Measurements from ENCODE around the gene RBM19. TPM values are rescaled to one million over a fixed set of nuclear protein-coding genes. Genes with fewer than 3 reads are reported as not detected.

Gene RBM19
- total RNA-seq, 1 experiment from 2014 or later = 61.7 TPM

- ChIA-PET POLR2A (ENCODE audit: unreplicated experiment) (no interaction called here), CTCF (interaction anchor here (0.5 kb wide), 1 partner anchor 1818 kb away, joined by 3 read pairs; no protein-coding TSS in a partner anchor)
- Histone ChIP-seq H2AFZ (ENCODE audit: low read length) (no peak overlapping the region), H3K9me3 (ENCODE audit: low read length) (no peaks in the 10 kb centered on the region), H3K27ac (ENCODE audit: low read length) (no peak overlapping the region), H3K27me3 (ENCODE audit: low read length) (no peaks in the 10 kb centered on the region), H3K4me3 (ENCODE audit: low read length) (no peak overlapping the region), H3K79me2 (ENCODE audit: low read length) (no peaks in the 10 kb centered on the region), H4K20me1 (ENCODE audit: low read length) (no peaks in the 10 kb centered on the region), H3F3A (ENCODE audit: low read length, unreplicated experiment) (no peaks in the 10 kb centered on the region), H3K4me2 (ENCODE audit: low read length) (no peak overlapping the region), H3K36me3 (ENCODE audit: low read depth, low read length) (peaks cover 47% of the 10 kb centered on the region), H3K4me1 (ENCODE audit: insufficient read depth, low read length) (no peaks in the 10 kb centered on the region), H3K9me2 (replicated peaks; ENCODE audit: low read length) (no peaks in the 10 kb centered on the region), H3K9ac (ENCODE audit: low read length) (no peak overlapping the region)
- TF ChIP-seq CTCF (conservative IDR thresholded peaks at IDR 0.05; ENCODE audit: low read depth, low read length) (no peak), EZH2phosphoT487 (IDR thresholded peaks at IDR 0.05; ENCODE audit: borderline replicate concordance, low read length) (no peak), EZH2 (IDR thresholded peaks at IDR 0.05; ENCODE audit: low read length, unreplicated experiment) (no peak)
- intact Hi-C loops (cut with micrococcal nuclease) = no loop called here
- BruUV-seq (replicated peaks) = no TSS peak
- ATAC-seq (no peak), DNase-seq (no peak)
Observed at GRCh38 chr12:113946175-113946574, 19.9 kb downstream of the RBM19 start.

GRCh38 chr12:113945174-113946173 is 20.7 kb downstream of the RBM19 start:
- Histone ChIP-seq H3K4me3 (ENCODE audit: low read length) (no peak overlapping the region), H3K9me2 (replicated peaks; ENCODE audit: low read length) (no peaks in the 10 kb centered on the region), H3K27ac (ENCODE audit: low read length) (no peak overlapping the region), H2AFZ (ENCODE audit: low read length) (no peak overlapping the region), H3K79me2 (ENCODE audit: low read length) (no peaks in the 10 kb centered on the region), H3F3A (ENCODE audit: low read length, unreplicated experiment) (no peaks in the 10 kb centered on the region), H3K36me3 (ENCODE audit: low read depth, low read length) (peaks cover 53% of the 10 kb centered on the region), H3K27me3 (ENCODE audit: low read length) (no peaks in the 10 kb centered on the region), H3K9ac (ENCODE audit: low read length) (no peak overlapping the region), H3K4me1 (ENCODE audit: insufficient read depth, low read length) (no peaks in the 10 kb centered on the region), H3K9me3 (ENCODE audit: low read length) (no peaks in the 10 kb centered on the region), H4K20me1 (ENCODE audit: low read length) (no peaks in the 10 kb centered on the region), H3K4me2 (ENCODE audit: low read length) (no peak overlapping the region)
- intact Hi-C loops (cut with micrococcal nuclease) = no loop called here
- no TSS peak for BruUV-seq (replicated peaks)
- ChIA-PET CTCF (no interaction called here), POLR2A (ENCODE audit: unreplicated experiment) (no interaction called here)
- ATAC-seq (no peak), DNase-seq (no peak)
- no peak for TF ChIP-seq EZH2phosphoT487 (IDR thresholded peaks at IDR 0.05; ENCODE audit: borderline replicate concordance, low read length)
- no peak for TF ChIP-seq CTCF (conservative IDR thresholded peaks at IDR 0.05; ENCODE audit: low read depth, low read length)
- no peak for TF ChIP-seq EZH2 (IDR thresholded peaks at IDR 0.05; ENCODE audit: low read length, unreplicated experiment)

- no peak for DNase-seq
- H3K9ac ChIP-seq (ENCODE audit: low read length) = no peak overlapping the region
- CTCF ChIA-PET = no interaction called here
Observed at GRCh38 chr12:113942209-113942608, 23.9 kb downstream of the RBM19 start.

More at GRCh38 chr12:113942209-113942608, 23.9 kb downstream of the RBM19 start:
- no TSS peak for BruUV-seq (replicated peaks)
- Histone ChIP-seq H3K4me1 (ENCODE audit: insufficient read depth, low read length) (no peaks in the 10 kb centered on the region), H3K9me2 (replicated peaks; ENCODE audit: low read length) (no peaks in the 10 kb centered on the region), H3K27me3 (ENCODE audit: low read length) (no peaks in the 10 kb centered on the region), H3K4me2 (ENCODE audit: low read length) (no peak overlapping the region), H4K20me1 (ENCODE audit: low read length) (no peaks in the 10 kb centered on the region), H3K4me3 (ENCODE audit: low read length) (no peak overlapping the region), H3K9me3 (ENCODE audit: low read length) (no peaks in the 10 kb centered on the region), H3K79me2 (ENCODE audit: low read length) (no peaks in the 10 kb centered on the region), H2AFZ (ENCODE audit: low read length) (no peak overlapping the region), H3K36me3 (ENCODE audit: low read depth, low read length) (peaks cover 38% of the 10 kb centered on the region), H3F3A (ENCODE audit: low read length, unreplicated experiment) (no peaks in the 10 kb centered on the region), H3K27ac (ENCODE audit: low read length) (no peak overlapping the region)
- POLR2A ChIA-PET (ENCODE audit: unreplicated experiment) = no interaction called here
- no peak for ATAC-seq
- TF ChIP-seq EZH2phosphoT487 (IDR thresholded peaks at IDR 0.05; ENCODE audit: borderline replicate concordance, low read length) (no peak), EZH2 (IDR thresholded peaks at IDR 0.05; ENCODE audit: low read length, unreplicated experiment) (no peak), CTCF (conservative IDR thresholded peaks at IDR 0.05; ENCODE audit: low read depth, low read length) (no peak)
- intact Hi-C loops (cut with micrococcal nuclease) = no loop called here

Measured in PC-3 (cell line).